ENCODE measurements around the gene SEPTIN5.

SEPTIN5 gene

DNA sequence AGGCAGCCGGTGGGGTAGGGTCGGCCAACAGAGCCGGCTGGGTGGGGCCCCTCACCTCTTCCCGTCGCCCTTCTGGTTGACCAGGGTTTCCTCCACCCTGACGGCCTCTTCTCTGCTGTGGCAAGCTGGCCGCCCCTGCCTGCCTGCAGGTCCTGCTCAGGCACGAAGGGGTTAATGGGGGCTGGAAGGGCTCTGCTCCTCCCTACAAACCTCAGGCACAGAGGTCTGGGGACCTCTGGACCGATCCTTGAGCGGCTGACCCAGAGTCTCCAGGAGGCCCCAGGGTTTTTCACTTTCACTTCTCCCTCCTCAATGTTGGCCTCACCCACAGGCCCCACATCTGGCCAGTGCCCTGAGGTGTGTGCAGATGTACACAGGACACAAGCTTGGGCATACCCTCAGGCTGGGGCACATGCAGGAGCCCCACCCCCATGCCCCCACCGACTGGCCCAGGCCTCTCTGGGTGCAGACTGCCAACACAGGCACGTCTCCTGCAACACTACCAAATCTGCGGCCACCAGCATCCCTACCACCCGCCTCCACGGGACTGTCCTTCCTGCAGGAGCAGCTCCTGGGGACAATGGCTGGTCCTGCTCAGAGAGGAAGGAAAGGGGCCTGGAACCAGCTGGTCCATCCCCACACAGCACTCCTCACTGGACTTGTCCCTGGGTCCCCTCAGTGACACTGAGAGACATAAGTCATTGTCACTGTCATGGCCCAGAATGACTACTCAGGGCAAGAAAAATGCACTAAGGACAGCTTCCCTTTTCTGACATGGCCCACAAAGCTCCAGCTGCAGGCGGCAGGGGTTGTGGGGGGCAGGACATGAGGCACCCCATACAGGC is 43.1 kb downstream of the SEPTIN5 start:
- Histone ChIP-seq H3K4me3 (ENCODE audit: low read depth, low read length) (no peak overlapping the region), H3K27ac (no peak overlapping the region), H3K27me3 (ENCODE audit: insufficient read depth, low read depth, severe bottlenecking) (no peaks in the 10 kb centered on the region), H3K9me3 (ENCODE audit: severe bottlenecking) (no peaks in the 10 kb centered on the region), H3K36me3 (no peaks in the 10 kb centered on the region)
- no peak for DNase-seq
- TF ChIP-seq, protein P1, sequence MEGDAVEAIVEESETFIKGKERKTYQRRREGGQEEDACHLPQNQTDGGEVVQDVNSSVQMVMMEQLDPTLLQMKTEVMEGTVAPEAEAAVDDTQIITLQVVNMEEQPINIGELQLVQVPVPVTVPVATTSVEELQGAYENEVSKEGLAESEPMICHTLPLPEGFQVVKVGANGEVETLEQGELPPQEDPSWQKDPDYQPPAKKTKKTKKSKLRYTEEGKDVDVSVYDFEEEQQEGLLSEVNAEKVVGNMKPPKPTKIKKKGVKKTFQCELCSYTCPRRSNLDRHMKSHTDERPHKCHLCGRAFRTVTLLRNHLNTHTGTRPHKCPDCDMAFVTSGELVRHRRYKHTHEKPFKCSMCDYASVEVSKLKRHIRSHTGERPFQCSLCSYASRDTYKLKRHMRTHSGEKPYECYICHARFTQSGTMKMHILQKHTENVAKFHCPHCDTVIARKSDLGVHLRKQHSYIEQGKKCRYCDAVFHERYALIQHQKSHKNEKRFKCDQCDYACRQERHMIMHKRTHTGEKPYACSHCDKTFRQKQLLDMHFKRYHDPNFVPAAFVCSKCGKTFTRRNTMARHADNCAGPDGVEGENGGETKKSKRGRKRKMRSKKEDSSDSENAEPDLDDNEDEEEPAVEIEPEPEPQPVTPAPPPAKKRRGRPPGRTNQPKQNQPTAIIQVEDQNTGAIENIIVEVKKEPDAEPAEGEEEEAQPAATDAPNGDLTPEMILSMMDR (IDR thresholded peaks at IDR 0.05; ENCODE audit: low read depth, low read length): no peak

DNA sequence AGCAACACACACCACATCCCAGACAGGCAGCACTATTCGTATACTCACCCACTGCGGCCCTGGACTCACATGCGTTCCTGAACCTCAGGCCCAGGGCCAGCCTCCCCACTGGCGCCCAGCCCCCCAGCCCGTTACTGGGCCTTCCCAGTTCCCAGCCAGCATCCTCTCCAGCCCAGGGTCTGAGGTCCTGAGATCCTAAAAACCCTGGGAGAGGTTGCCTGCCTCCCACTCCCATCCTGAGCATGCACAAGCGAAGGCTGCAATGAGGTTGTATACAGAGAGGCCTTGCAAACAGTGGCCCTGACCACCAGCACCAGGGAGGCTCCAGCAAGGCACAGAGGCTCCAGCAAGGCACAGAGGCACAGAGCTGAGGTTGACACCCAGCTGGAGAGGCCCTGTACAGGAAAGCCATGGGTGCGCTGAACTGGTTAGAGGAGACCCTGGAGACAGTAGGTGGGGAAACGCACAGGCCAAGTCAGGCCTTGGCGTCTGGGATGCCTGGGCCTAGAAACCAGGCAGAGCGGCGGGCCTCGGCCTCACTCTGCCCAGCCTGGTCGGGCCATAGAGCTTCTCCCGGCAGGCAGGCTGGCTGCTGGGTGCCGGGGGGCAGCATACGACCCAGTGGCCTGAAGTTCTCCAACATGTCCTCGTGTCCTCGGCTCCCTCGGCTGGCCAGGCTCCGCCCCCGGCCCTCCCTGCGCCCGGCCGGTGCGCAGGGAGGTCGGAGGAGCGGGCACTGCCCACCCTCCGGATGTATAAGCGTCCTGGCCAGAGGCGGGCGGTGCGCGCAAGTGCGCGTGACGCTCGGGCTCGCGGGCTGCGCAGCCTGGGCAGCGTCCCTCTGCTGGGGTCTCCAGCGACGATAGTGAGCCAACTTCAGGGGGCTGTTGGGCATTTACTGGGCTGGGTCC is 43.9 kb downstream of the SEPTIN5 start:
- Histone ChIP-seq H3K4me3 (ENCODE audit: low read depth, low read length) (no peak overlapping the region), H3K36me3 (peaks cover 4% of the 10 kb centered on the region; the same call in 1 of the 2 replicates), H3K27me3 (ENCODE audit: insufficient read depth, low read depth, severe bottlenecking) (no peaks in the 10 kb centered on the region), H3K9me3 (ENCODE audit: severe bottlenecking) (no peaks in the 10 kb centered on the region), H3K27ac (no peak overlapping the region)
- no peak for DNase-seq
- TF ChIP-seq, protein P1 (IDR thresholded peaks at IDR 0.05; ENCODE audit: low read depth, low read length): no peak

- peaks cover 9% of the 10 kb centered on the region; the same call in 1 of the 2 replicates for H3K36me3 ChIP-seq
- H3K27ac ChIP-seq: no peak overlapping the region
- no peaks in the 10 kb centered on the region for H3K27me3 ChIP-seq (ENCODE audit: insufficient read depth, low read depth, severe bottlenecking)
- H3K4me3 ChIP-seq (ENCODE audit: low read depth, low read length): no peak overlapping the region
- no peaks in the 10 kb centered on the region for H3K9me3 ChIP-seq (ENCODE audit: severe bottlenecking)
- TF ChIP-seq, protein P1 (IDR thresholded peaks at IDR 0.05; ENCODE audit: low read depth, low read length): no peak
- no peak for DNase-seq
Observed at GRCh38 chr22:19758896-19759426, 44.7 kb downstream of the SEPTIN5 start.

DNA sequence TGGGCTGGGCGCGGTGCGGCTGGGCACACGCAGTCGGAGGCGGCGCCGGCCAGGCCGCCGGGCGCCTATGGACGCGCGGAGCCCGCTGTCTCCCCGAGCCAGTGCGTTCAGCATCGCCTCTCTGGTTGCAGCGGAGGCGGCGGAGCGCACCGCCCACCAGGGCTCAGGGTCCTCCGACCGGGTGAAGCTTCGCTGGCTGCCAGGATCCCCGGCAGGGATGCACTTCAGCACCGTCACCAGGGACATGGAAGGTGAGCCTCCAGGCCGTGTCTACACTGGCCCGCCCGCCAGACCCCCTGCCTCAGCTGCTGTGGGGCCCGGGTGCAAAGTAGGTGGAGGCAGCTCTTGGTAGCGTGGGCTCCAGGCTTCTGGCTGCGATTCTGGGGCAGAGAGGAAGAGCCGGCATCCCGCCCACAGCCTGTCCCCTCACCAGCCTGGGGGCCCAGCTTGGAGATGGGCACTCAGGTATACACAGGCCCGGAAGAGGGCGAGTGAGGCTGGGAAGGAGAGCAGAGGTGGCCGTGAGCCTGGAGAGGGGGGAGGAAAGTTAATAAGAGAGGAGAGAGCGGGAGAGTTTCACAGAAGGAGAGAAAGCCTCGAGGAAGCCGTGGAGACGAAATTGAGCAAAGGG is 45.2 kb downstream of the SEPTIN5 start:
- no peaks in the 10 kb centered on the region for H3K27me3 ChIP-seq (ENCODE audit: insufficient read depth, low read depth, severe bottlenecking)
- H3K27ac ChIP-seq: peak overlapping the region; percentile 65
- DNase-seq: no peak
- H3K4me3 ChIP-seq (ENCODE audit: low read depth, low read length): no peak overlapping the region
- TF ChIP-seq, protein P1 (IDR thresholded peaks at IDR 0.05; ENCODE audit: low read depth, low read length): no peak
- H3K9me3 ChIP-seq (ENCODE audit: severe bottlenecking): no peaks in the 10 kb centered on the region
- H3K36me3 ChIP-seq: peaks cover 13% of the 10 kb centered on the region

- TF ChIP-seq, protein P1 (IDR thresholded peaks at IDR 0.05; ENCODE audit: low read depth, low read length): no peak
- DNase-seq: no peak
- H3K27me3 ChIP-seq (ENCODE audit: insufficient read depth, low read depth, severe bottlenecking): no peaks in the 10 kb centered on the region
- no peaks in the 10 kb centered on the region for H3K9me3 ChIP-seq (ENCODE audit: severe bottlenecking)
- peak within 1 kb of the TSS; percentile 65 for H3K27ac ChIP-seq
- peak within 1 kb of the TSS; percentile 49 for H3K4me3 ChIP-seq (ENCODE audit: low read depth, low read length)
- H3K36me3 ChIP-seq: peaks cover 21% of the 10 kb centered on the region
Observed at GRCh38 chr22:19760058-19760950, 46.0 kb downstream of the SEPTIN5 start, which contains the start of gene TBX1. TSS of gene TBX1 (plus strand) at chr22:19760778. CDS start at chr22:19760844, 66 bp downstream.
